ENCODE results near the gene COLEC11. TPM values are rescaled to one million over a fixed set of nuclear protein-coding genes. Genes with fewer than 3 reads are reported as not detected.

COLEC11 gene
- total and polyA plus RNA-seq, 2 experiments from 2014 or later, result 4.7 to 5.1 TPM

DNA sequence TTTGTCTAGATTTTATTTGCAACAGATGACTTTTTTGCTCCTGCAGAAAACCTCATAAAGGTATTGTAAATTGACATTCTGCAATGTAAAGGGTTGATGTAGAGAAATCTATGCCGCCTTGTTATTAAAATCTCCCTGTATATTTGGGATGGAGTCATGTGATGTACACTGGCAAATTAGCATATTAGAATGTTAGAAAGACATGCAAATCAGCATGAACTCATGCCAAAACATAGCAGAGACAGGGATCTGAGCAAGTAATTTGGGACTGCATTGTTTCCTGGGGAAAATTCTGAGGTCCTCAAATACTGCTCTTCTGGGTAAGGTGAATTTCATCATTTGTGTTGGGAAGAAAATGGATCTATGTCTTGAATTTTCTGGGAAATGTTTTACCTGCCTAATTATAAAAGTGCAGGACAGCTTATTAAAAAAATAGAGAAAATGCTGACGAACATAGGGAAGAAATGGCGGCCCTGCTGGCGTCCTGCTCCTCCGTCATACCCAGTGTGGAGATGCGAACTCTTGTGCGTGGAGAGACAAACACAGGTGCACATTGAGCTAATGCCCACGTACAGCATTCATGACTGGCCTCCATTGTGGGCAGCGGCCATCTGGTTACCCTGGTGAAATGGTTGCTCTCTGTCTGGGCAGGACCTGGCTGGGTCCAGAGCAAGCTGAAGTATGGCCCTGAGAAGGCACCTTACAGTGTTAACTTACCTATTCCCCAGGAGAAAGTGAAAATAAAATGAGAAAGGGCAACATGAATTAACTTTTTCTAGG is 79.3 kb downstream of the COLEC11 start:
- no peak for DNase-seq (ENCODE audit: low read depth in 1 of 2, low spot score in 1 of 2)
- Histone ChIP-seq H3K27ac (no peak overlapping the region), H3K36me3 (no peaks in the 10 kb centered on the region), H3K4me3 (no peak overlapping the region), H3K9me3 (ENCODE audit: low read depth) (no peaks in the 10 kb centered on the region), H3K4me1 (ENCODE audit: low read depth) (no peaks in the 10 kb centered on the region), H3K27me3 (no peaks in the 10 kb centered on the region)
- TF ChIP-seq, protein P1, sequence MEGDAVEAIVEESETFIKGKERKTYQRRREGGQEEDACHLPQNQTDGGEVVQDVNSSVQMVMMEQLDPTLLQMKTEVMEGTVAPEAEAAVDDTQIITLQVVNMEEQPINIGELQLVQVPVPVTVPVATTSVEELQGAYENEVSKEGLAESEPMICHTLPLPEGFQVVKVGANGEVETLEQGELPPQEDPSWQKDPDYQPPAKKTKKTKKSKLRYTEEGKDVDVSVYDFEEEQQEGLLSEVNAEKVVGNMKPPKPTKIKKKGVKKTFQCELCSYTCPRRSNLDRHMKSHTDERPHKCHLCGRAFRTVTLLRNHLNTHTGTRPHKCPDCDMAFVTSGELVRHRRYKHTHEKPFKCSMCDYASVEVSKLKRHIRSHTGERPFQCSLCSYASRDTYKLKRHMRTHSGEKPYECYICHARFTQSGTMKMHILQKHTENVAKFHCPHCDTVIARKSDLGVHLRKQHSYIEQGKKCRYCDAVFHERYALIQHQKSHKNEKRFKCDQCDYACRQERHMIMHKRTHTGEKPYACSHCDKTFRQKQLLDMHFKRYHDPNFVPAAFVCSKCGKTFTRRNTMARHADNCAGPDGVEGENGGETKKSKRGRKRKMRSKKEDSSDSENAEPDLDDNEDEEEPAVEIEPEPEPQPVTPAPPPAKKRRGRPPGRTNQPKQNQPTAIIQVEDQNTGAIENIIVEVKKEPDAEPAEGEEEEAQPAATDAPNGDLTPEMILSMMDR (IDR thresholded peaks at IDR 0.05; ENCODE audit: low read depth, low read length), result no peak

DNA sequence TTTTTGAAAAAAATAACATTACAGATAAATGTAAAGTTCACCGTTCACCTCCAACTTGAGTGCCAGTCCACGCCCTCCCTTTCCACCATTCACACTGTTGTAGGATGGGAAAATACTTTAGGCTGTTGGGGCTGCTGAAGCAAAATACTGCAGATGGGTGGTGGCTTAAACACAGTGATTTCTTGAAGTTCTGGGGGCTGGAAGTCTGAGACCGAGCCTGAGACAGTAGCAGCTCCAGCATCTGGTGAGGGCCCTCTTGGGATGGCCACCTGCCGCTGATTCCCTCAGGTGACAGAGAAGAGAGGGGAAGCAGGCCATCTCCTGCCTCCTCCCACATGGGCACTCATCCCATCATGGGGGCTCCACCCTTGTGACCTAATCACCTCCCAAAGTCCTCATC is 80.8 kb downstream of the COLEC11 start:
- TF ChIP-seq, protein P1 (IDR thresholded peaks at IDR 0.05; ENCODE audit: low read depth, low read length), result no peak
- no peak for DNase-seq (ENCODE audit: low read depth in 1 of 2, low spot score in 1 of 2)
- Histone ChIP-seq H3K36me3 (no peaks in the 10 kb centered on the region), H3K4me3 (no peak overlapping the region), H3K27me3 (no peaks in the 10 kb centered on the region), H3K27ac (no peak overlapping the region), H3K9me3 (ENCODE audit: low read depth) (no peaks in the 10 kb centered on the region), H3K4me1 (ENCODE audit: low read depth) (no peaks in the 10 kb centered on the region)

DNA sequence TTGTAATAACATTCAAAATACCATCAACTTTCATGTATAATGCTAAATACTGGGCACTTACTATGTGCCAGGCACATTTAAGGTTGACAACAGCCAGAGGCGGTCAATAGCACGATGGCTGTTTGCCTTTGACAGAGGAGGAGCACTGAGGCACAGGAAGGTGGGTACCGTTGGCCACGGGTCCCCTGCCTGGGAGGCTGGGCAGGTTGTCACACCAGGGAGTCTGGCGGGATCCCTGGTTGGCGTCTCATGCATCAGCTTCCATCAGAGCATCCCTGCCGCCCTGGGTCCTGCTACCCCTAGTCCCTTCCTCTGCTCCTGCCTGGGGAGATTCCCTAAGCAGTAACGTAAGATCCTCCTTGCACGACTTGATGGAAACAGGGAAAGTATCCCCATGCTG is 82.5 kb downstream of the COLEC11 start:
- TF ChIP-seq, protein P1 (IDR thresholded peaks at IDR 0.05; ENCODE audit: low read depth, low read length), result no peak
- Histone ChIP-seq H3K27me3 (no peaks in the 10 kb centered on the region), H3K4me1 (ENCODE audit: low read depth) (no peaks in the 10 kb centered on the region), H3K36me3 (no peaks in the 10 kb centered on the region), H3K27ac (no peak overlapping the region), H3K9me3 (ENCODE audit: low read depth) (no peaks in the 10 kb centered on the region), H3K4me3 (no peak overlapping the region)
- no peak for DNase-seq (ENCODE audit: low read depth in 1 of 2, low spot score in 1 of 2)

DNA sequence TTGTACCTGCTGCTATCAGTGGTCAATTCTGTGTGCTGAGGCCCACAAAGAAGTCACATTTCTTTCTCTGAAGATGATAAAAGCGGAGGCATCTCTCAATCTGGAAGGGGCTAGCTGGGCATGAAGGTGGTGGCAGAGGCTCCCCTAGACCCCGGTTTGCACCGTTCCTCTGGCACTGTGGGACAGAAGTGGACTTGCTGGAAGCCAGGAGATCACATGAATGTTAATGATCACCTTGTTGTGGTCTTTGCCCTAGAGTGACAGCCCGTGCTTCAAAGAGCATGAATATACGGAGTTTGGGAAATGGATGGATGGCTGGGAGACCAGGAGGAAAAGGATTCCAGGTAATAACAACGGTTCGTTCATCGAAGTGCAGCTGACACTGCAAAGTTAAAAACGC is 83.3 kb downstream of the COLEC11 start:
- TF ChIP-seq, protein P1 (IDR thresholded peaks at IDR 0.05; ENCODE audit: low read depth, low read length), result no peak
- no peaks in the 10 kb centered on the region for H3K36me3 ChIP-seq
- DNase-seq (ENCODE audit: low read depth in 1 of 2, low spot score in 1 of 2), result no peak
- no peaks in the 10 kb centered on the region for H3K27me3 ChIP-seq
- no peaks in the 10 kb centered on the region for H3K9me3 ChIP-seq (ENCODE audit: low read depth)
- H3K4me1 ChIP-seq (ENCODE audit: low read depth), result no peaks in the 10 kb centered on the region
- H3K27ac ChIP-seq, result no peak overlapping the region
- H3K4me3 ChIP-seq, result no peak overlapping the region

DNA sequence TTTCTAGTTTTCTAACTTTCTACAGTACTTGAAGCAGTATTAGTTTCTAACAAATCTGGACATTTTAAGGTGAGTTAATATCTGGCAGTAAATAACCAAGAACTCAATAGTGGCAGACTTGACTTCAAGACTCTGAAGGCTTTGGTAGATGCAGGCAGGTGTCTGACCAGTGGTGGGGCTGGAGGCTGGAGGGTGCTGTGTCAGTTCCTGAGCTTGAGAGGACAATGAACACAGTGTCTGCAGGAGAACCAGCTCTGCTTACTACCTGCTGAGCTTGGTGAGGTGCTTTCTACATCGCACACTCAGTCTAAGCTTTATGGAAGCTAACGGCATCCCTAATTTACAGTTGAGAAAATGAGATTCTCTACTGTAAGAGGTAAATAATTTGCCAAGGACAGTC is 84.3 kb downstream of the COLEC11 start:
- no peak overlapping the region for H3K27ac ChIP-seq
- no peaks in the 10 kb centered on the region for H3K36me3 ChIP-seq
- H3K4me3 ChIP-seq, result no peak overlapping the region
- H3K4me1 ChIP-seq (ENCODE audit: low read depth), result no peaks in the 10 kb centered on the region
- H3K9me3 ChIP-seq (ENCODE audit: low read depth), result no peaks in the 10 kb centered on the region
- H3K27me3 ChIP-seq, result no peaks in the 10 kb centered on the region
- no peak for DNase-seq (ENCODE audit: low read depth in 1 of 2, low spot score in 1 of 2)
- TF ChIP-seq, protein P1 (IDR thresholded peaks at IDR 0.05; ENCODE audit: low read depth, low read length), result no peak

Data from cardiac muscle cell (in vitro differentiated cells and primary cell).